GM21576 (cell line): ENCODE measurements around the gene NUDCD3.

ENCODE experiments used
- ATAC-seq: cut with Tn5 transposase; IDR thresholded peaks from one replicate; pipeline ENCODE4 v1.9.1; 2021; ENCODE audit warnings: mild to moderate bottlenecking, moderate library complexity; ENCODE audit not compliant: unreplicated experiment

Gene NUDCD3

GRCh38 chr7:44372560-44373417 lies 117.7 kb downstream of the NUDCD3 start:
- no peak for ATAC-seq

- ATAC-seq, result no peak
Measured at GRCh38 chr7:44368885-44369284, 121.6 kb downstream of the NUDCD3 start.

GRCh38 chr7:44368455-44368854 lies 122.0 kb downstream of the NUDCD3 start:
- no peak for ATAC-seq

- ATAC-seq, result no peak
Measured at GRCh38 chr7:44367475-44368043, 122.9 kb downstream of the NUDCD3 start.

- ATAC-seq, result no peak
Measured at GRCh38 chr7:44366986-44367385, 123.5 kb downstream of the NUDCD3 start.

GRCh38 chr7:44353668-44354067 lies 136.8 kb downstream of the NUDCD3 start:
- ATAC-seq, result no peak

- ATAC-seq, result no peak
Measured at GRCh38 chr7:44348851-44349781, 141.3 kb downstream of the NUDCD3 start.

- ATAC-seq, result no peak
Measured at GRCh38 chr7:44348300-44348699, 142.2 kb downstream of the NUDCD3 start.

- no peak for ATAC-seq
Measured at GRCh38 chr7:44347546-44348114, 142.8 kb downstream of the NUDCD3 start.

- ATAC-seq, result no peak
Measured at GRCh38 chr7:44346063-44346462, 144.4 kb downstream of the NUDCD3 start.

- no peak for ATAC-seq
Measured at GRCh38 chr7:44341401-44341800, 149.1 kb downstream of the NUDCD3 start.

- ATAC-seq, result peak; percentile 53
Measured at GRCh38 chr7:44338600-44338999, 151.9 kb downstream of the NUDCD3 start.

- ATAC-seq, result no peak
Measured at GRCh38 chr7:44336491-44336890, 154.0 kb downstream of the NUDCD3 start.

GRCh38 chr7:44335184-44335583 lies 155.3 kb downstream of the NUDCD3 start:
- ATAC-seq, result no peak

GRCh38 chr7:44334734-44335097 lies 155.7 kb downstream of the NUDCD3 start:
- ATAC-seq, result no peak

- ATAC-seq, result no peak
Measured at GRCh38 chr7:44333911-44334733, 156.3 kb downstream of the NUDCD3 start.

GRCh38 chr7:44331682-44332081 lies 158.8 kb downstream of the NUDCD3 start:
- ATAC-seq, result no peak

GRCh38 chr7:44330331-44330730 lies 160.1 kb downstream of the NUDCD3 start:
- ATAC-seq, result no peak

GRCh38 chr7:44329888-44330287 lies 160.6 kb downstream of the NUDCD3 start:
- no peak for ATAC-seq
